K562 (cell line): ENCODE results near the gene DTX2. TPM values are rescaled to one million over a fixed set of nuclear protein-coding genes. Genes with fewer than 3 reads are reported as not detected.
"Not testable (repeated sequence)": the region's sequence is repeated elsewhere in the genome, so short reads cannot be mapped to it uniquely, and the experiment has no call there.

Experiments
- ATAC-seq: fragments of 200-7000 bp; cut with Tn5 transposase; 3 replicates; pipeline ENCODE4 v1.9.1; 2020; ENCODE audit warnings: moderate library complexity
- BruUV-seq: library from RNA; stranded (reverse); fragments of 400-500 nt; replicated peaks from 2 replicates; lab custom pipeline; 2021; lab: Mats Ljungman, UMichigan
- CTCF ChIA-PET: fragments of 300-600 bp; formaldehyde crosslinking; extraction: SDS; loops from one replicate; lab custom pipeline; 2021; ENCODE audit warnings: low intra/inter-chr PET ratio; lab: Yijun Ruan, JAX
- POLR2A ChIA-PET: fragments of 300-600, 350-650 bp; sonication (Branson Sonifier 250); formaldehyde crosslinking; extraction: SDS; loops from one replicate; lab custom pipeline; 2021; ENCODE audit warnings: antibody characterized with exemption, inconsistent platforms; lab: Yijun Ruan, JAX
- DNase-seq, 4 experiments: peaks; one replicate each; pipeline versions ENCODE4 v3.0.0 to v3.0.0-alpha.2; 2011 to 2018; ENCODE audit warnings: low spot score in 3 of 4, mixed read lengths in 3 of 4; ENCODE audit errors: extremely low read depth in 1 of 4
- FAIRE-seq: peaks from 2 replicates; lab custom pipeline; 2011; peaks lifted over from hg19 to GRCh38; lab: Jason Lieb, UNC
- H2AFZ ChIP-seq: 2 replicates; pipeline ENCODE4 v1.6.0; 2011; ENCODE audit warnings: low read depth, low read length, control low read depth, inconsistent platforms
- H3K27ac ChIP-seq: fragments of 200-600 bp; 3 replicates; pipeline ENCODE4 v1.8.0; 2011; ENCODE audit warnings: low read depth, mild to moderate bottlenecking, control low read depth, inconsistent platforms, low read length, moderate library complexity, mixed read lengths; ENCODE audit errors: extremely low read depth
- H3K27me3 ChIP-seq, 2 experiments: fragments of 300-600 bp in 1 of 2; 2 replicates in 1 of 2; 3 replicates in 1 of 2; pipeline versions ENCODE4 v1.6.0 to v1.8.0; 2011; ENCODE audit warnings: inconsistent platforms in 2 of 2, low read length in 2 of 2, mild to moderate bottlenecking in 1 of 2, mixed read lengths in 1 of 2, moderate library complexity in 1 of 2; ENCODE audit not compliant: control insufficient read depth in 2 of 2, insufficient read depth in 2 of 2
- H3K36me3 ChIP-seq: fragments of 300-600 bp; 3 replicates; pipeline ENCODE4 v1.8.0; 2011; ENCODE audit warnings: mild to moderate bottlenecking, low read length, inconsistent platforms; ENCODE audit not compliant: control insufficient read depth, insufficient read depth
- H3K4me1 ChIP-seq, 2 experiments: fragments of 200-600 bp in 1 of 2; replicated peaks in 1 of 2; 2 replicates in 1 of 2; 3 replicates in 1 of 2; pipeline versions ENCODE4 v1.5.1 to v1.8.0; 2011; ENCODE audit warnings: inconsistent platforms in 2 of 2, low read length in 2 of 2, mild to moderate bottlenecking in 1 of 2, mixed read lengths in 1 of 2, moderate library complexity in 1 of 2; ENCODE audit not compliant: control insufficient read depth in 2 of 2, insufficient read depth in 2 of 2
- H3K4me2 ChIP-seq: 2 replicates; pipeline ENCODE4 v1.6.1; 2011; ENCODE audit warnings: low read length, control low read depth, inconsistent platforms, mixed read lengths; ENCODE audit not compliant: insufficient read depth
- H3K4me3 ChIP-seq: fragments of 200-600 bp; sonication (generic), shearing (Covaris generic); 2 replicates; pipeline ENCODE4 v1.5.1; 2016; ENCODE audit warnings: control low read depth, inconsistent platforms
- H3K79me2 ChIP-seq: fragments of 200-600 bp; 3 replicates; pipeline ENCODE4 v1.8.0; 2011; ENCODE audit warnings: low read length, inconsistent platforms; ENCODE audit not compliant: control insufficient read depth, insufficient read depth
- H3K9ac ChIP-seq, 2 experiments: 2 replicates each; pipeline versions ENCODE4 v1.6.0 to v1.6.1; 2011; ENCODE audit warnings: low read depth in 2 of 2, low read length in 2 of 2, control low read depth in 1 of 2, inconsistent platforms in 1 of 2, mild to moderate bottlenecking in 1 of 2, mixed read lengths in 1 of 2; ENCODE audit not compliant: insufficient read depth in 1 of 2
- H3K9me1 ChIP-seq: one replicate; pipeline ENCODE4 v1.6.0; 2011; ENCODE audit warnings: inconsistent platforms, mild to moderate bottlenecking, low read length, moderate library complexity; ENCODE audit not compliant: control insufficient read depth, insufficient read depth
- H3K9me3 ChIP-seq: replicated peaks from 2 replicates; pipeline ENCODE4 v1.5.1; 2011; ENCODE audit warnings: low read depth, low read length, inconsistent platforms; ENCODE audit not compliant: control insufficient read depth, insufficient read depth
- H4K20me1 ChIP-seq: replicated peaks from 2 replicates; pipeline ENCODE4 v1.6.1; 2011; ENCODE audit warnings: low read length, inconsistent platforms, mixed read lengths; ENCODE audit not compliant: control insufficient read depth, insufficient read depth
- POLR2G ChIP-seq: fragments of 200-400 bp; formaldehyde crosslinking; IDR thresholded peaks from 2 replicates; pipeline ENCODE4 v1.6.1; 2017; ENCODE audit warnings: low read depth, mild to moderate bottlenecking, antibody characterized with exemption, low read length, moderate library complexity
- RBM17 ChIP-seq: fragments of 200-400 bp; formaldehyde crosslinking; IDR thresholded peaks from 2 replicates; pipeline ENCODE4 v1.6.1; 2017; ENCODE audit warnings: low read depth, mild to moderate bottlenecking, low read length, borderline replicate concordance
- WGBS: fragments of 100-300 bp; shearing (Covaris generic); methylation state at CpG from one replicate; pipeline ENCODE4 v1.1.6; 2016; ENCODE audit warnings: low coverage, mixed read lengths; ENCODE audit not compliant: insufficient coverage; ENCODE audit errors: missing lambda C conversion rate; 5-methylcytosine and 5-hydroxymethylcytosine counted together
- in situ Hi-C: fragments of 300-500 bp; cut with MboI; formaldehyde crosslinking; loops from 4 replicates; pipeline ENCODE4 v1.15.0; 2018; ENCODE audit warnings: inconsistent platforms, mixed read lengths
- intact Hi-C: fragments of 100-400 bp; cut with micrococcal nuclease; formaldehyde crosslinking; loops from 2 replicates; pipeline ENCODE4 v1.14.2; 2022
- polyA plus RNA-seq, 8 experiments: library from polyadenylated mRNA; depleted of rRNA in 4 of 8; stranded (reverse) in 5 of 8; unstranded in 3 of 8; fragments of >200 nt; fragmentation: Nextera tagmentation in 2 of 8; fragmentation: Illumina TruSeq in 1 of 8; extraction: Ambion mirVana in 2 of 8; extraction: Trizol in 1 of 8; gene quantifications; 2 replicates each; pipeline versions ENCODE4 v1.2.1 to v1.2.3, GENCODE V29; 2011 to 2014; ENCODE audit warnings: inconsistent platforms in 1 of 8, missing spikeins in 1 of 8
- total RNA-seq, 7 experiments: library from RNA; depleted of rRNA in 6 of 7; stranded (reverse); fragments of >200 nt in 6 of 7; fragmentation: Illumina TruSeq in 2 of 7; extraction: Trizol in 2 of 7; gene quantifications; 2 replicates each; pipeline versions ENCODE4 v1.2.1 to v1.2.3, GENCODE V29; 2011 to 2021; ENCODE audit warnings: low replicate concordance in 1 of 7

DTX2 gene
- total and polyA plus RNA-seq, 9 of the 15 experiments (the other 6 are each of a cell fraction or from before 2014, with no cell fraction given) = 0.20 to 31.5 (median 9.8) TPM

GRCh38 chr7:76504351-76505167 is 43.0 kb downstream of the DTX2 start:
- H3K27me3 ChIP-seq, H3K4me3 ChIP-seq, BruUV-seq, FAIRE-seq, H3K4me1 ChIP-seq, H2AFZ ChIP-seq, POLR2A ChIA-PET, H3K9me1 ChIP-seq, H3K9ac ChIP-seq, H3K27ac ChIP-seq, H3K9me3 ChIP-seq, H3K36me3 ChIP-seq, H3K79me2 ChIP-seq, H3K4me2 ChIP-seq, CTCF ChIA-PET, H4K20me1 ChIP-seq: not testable (repeated sequence)
- ATAC-seq = peak; percentile 25
- WGBS = 67% methylated on average over 13 of the region's 33 CpGs
- intact Hi-C loops (loop anchor here (10.0 kb wide), 1 partner anchor 490 kb away; no protein-coding TSS in a partner anchor), in situ Hi-C loops (loop anchor here (5.0 to 10.0 kb wide), 3 partner anchors 70 to 498 kb away; no protein-coding TSS in a partner anchor)
- DNase-seq = peak in 1 of 4 experiments; percentile 5

GRCh38 chr7:76505168-76506080 is 43.9 kb downstream of the DTX2 start:
- Histone ChIP-seq H3K79me2 (no peaks in the 10 kb centered on the region), H3K9me3 (no peaks in the 10 kb centered on the region), H2AFZ (no peak overlapping the region), H3K4me1 (peaks cover 0 to 13% of the 10 kb centered on the region in 2 experiments; a peak in 2 of 5 replicates), H4K20me1 (no peaks in the 10 kb centered on the region), H3K9me1 (no peaks in the 10 kb centered on the region), H3K27me3 (no peaks in the 10 kb centered on the region), H3K4me2 (no peak overlapping the region), H3K9ac (peak overlapping the region in 1 of 2 experiments; percentile 35; a peak in 1 of 4 replicates), H3K27ac (no peak overlapping the region), H3K36me3 (peaks cover 7% of the 10 kb centered on the region; the same call in 1 of the 3 replicates), H3K4me3 (no peak overlapping the region)
- TF ChIP-seq POLR2G (peak; percentile 38; the same call in 1 of the 2 replicates), RBM17 (no peak)
- in situ Hi-C loops = loop anchor here (10.0 kb wide), 2 partner anchors 71 to 99 kb away; no protein-coding TSS in a partner anchor
- FAIRE-seq = no peak
- POLR2A ChIA-PET = no interaction called here
- intact Hi-C loops = loop anchor here (10.0 kb wide), 1 partner anchor 489 kb away; no protein-coding TSS in a partner anchor
- no TSS peak for BruUV-seq
- no peak for ATAC-seq
- DNase-seq = peak in 2 of 4 experiments; percentile 9
- WGBS = 92% methylated on average over 31 of the region's 32 CpGs
- CTCF ChIA-PET = no interaction called here
